Measurements from ENCODE around the gene TENM4. TPM values are rescaled to one million over a fixed set of nuclear protein-coding genes. Genes with fewer than 3 reads are reported as not detected.
A peak's percentile ranks its signal among the peaks of the same experiment; 100 is the strongest.

The TENM4 gene
- total RNA-seq, 4 donors from 2014 or later = 0.88 to 61.5 (median 4.0) TPM

GRCh38 chr11:78850078-78850477, 590.8 kb downstream of the TENM4 start:
- Histone ChIP-seq H3K27ac (no peak overlapping the region), H3K36me3 (no peaks in the 10 kb centered on the region), H3K27me3 (no peaks in the 10 kb centered on the region), H3K9me3 (no peaks in the 10 kb centered on the region), H3K4me1 (no peaks in the 10 kb centered on the region), H3K4me3 (no peak overlapping the region)
- TF ChIP-seq POLR2A (IDR thresholded peaks at IDR 0.05) (no peak), CTCF (IDR thresholded peaks at IDR 0.05) (no peak)
- intact Hi-C loops (cut with DNase I; ENCODE audit: low total_unique reads) = no loop called here
- DNase-seq = no peak

- intact Hi-C loops (cut with DNase I; ENCODE audit: low total_unique reads) = no loop called here
- TF ChIP-seq POLR2A (IDR thresholded peaks at IDR 0.05) (no peak), CTCF (IDR thresholded peaks at IDR 0.05) (no peak)
- Histone ChIP-seq H3K27me3 (no peaks in the 10 kb centered on the region), H3K9me3 (no peaks in the 10 kb centered on the region), H3K36me3 (no peaks in the 10 kb centered on the region), H3K4me3 (no peak overlapping the region), H3K4me1 (no peaks in the 10 kb centered on the region), H3K27ac (no peak overlapping the region)
- DNase-seq = no peak
Observed at GRCh38 chr11:78846269-78846668, 594.6 kb downstream of the TENM4 start.

GRCh38 chr11:78845496-78845895, 595.3 kb downstream of the TENM4 start:
- H3K27ac ChIP-seq = no peak overlapping the region
- TF ChIP-seq POLR2A (IDR thresholded peaks at IDR 0.05) (no peak), CTCF (IDR thresholded peaks at IDR 0.05) (no peak)
- no peaks in the 10 kb centered on the region for H3K4me1 ChIP-seq
- intact Hi-C loops (cut with DNase I; ENCODE audit: low total_unique reads) = no loop called here
- no peaks in the 10 kb centered on the region for H3K36me3 ChIP-seq
- no peak overlapping the region for H3K4me3 ChIP-seq
- no peaks in the 10 kb centered on the region for H3K9me3 ChIP-seq
- no peak for DNase-seq
- no peaks in the 10 kb centered on the region for H3K27me3 ChIP-seq

GRCh38 chr11:78841456-78842060, 599.3 kb downstream of the TENM4 start:
- DNase-seq = peak in 1 of 2 donors; percentile 24
- Histone ChIP-seq H3K9me3 (no peaks in the 10 kb centered on the region), H3K36me3 (no peaks in the 10 kb centered on the region), H3K27me3 (no peaks in the 10 kb centered on the region), H3K4me1 (no peaks in the 10 kb centered on the region), H3K4me3 (no peak overlapping the region), H3K27ac (peak overlapping the region in 1 of 2 donors; percentile 70)
- intact Hi-C loops (cut with DNase I; ENCODE audit: low total_unique reads) = no loop called here
- TF ChIP-seq POLR2A (IDR thresholded peaks at IDR 0.05) = no peak
- TF ChIP-seq CTCF (IDR thresholded peaks at IDR 0.05) = no peak

GRCh38 chr11:78840623-78841022, 600.2 kb downstream of the TENM4 start:
- Histone ChIP-seq H3K4me1 (no peaks in the 10 kb centered on the region), H3K4me3 (no peak overlapping the region), H3K27me3 (no peaks in the 10 kb centered on the region), H3K36me3 (no peaks in the 10 kb centered on the region), H3K9me3 (no peaks in the 10 kb centered on the region), H3K27ac (peak overlapping the region; percentile 38 to 70)
- TF ChIP-seq POLR2A (IDR thresholded peaks at IDR 0.05) (no peak), CTCF (IDR thresholded peaks at IDR 0.05) (no peak)
- intact Hi-C loops (cut with DNase I; ENCODE audit: low total_unique reads) = no loop called here
- peak; percentile 47 to 55 for DNase-seq

Data from uterus (tissue), 4 donors.